HG03025 (cell line): ENCODE results near the gene DGLUCY.
A peak's percentile ranks its signal among the peaks of the same experiment; 100 is the strongest.
"Not testable (repeated sequence)": the region's sequence is repeated elsewhere in the genome, so short reads cannot be mapped to it uniquely, and the experiment has no call there.

Experiments used
- ATAC-seq: cut with Tn5 transposase; IDR thresholded peaks from one replicate; pipeline ENCODE4 v1.9.1; 2021; ENCODE audit warnings: mild to moderate bottlenecking, moderate library complexity; ENCODE audit not compliant: unreplicated experiment, low FRiP score

DGLUCY gene

GRCh38 chr14:91135039-91135438, 21.2 kb downstream of the DGLUCY start:
- no peak for ATAC-seq

GRCh38 chr14:91138511-91139359, 24.9 kb downstream of the DGLUCY start:
- ATAC-seq, result no peak

GRCh38 chr14:91139776-91140175, 25.9 kb downstream of the DGLUCY start:
- ATAC-seq, result no peak

- ATAC-seq, result no peak
Measured at GRCh38 chr14:91140672-91141071, 26.8 kb downstream of the DGLUCY start.

- peak; percentile 76 for ATAC-seq
Measured at GRCh38 chr14:91142214-91142668, 28.4 kb downstream of the DGLUCY start.

GRCh38 chr14:91143862-91144261, 30.0 kb downstream of the DGLUCY start:
- ATAC-seq, result no peak

GRCh38 chr14:91144425-91145145, 30.7 kb downstream of the DGLUCY start:
- ATAC-seq, result no peak

- ATAC-seq, result no peak
Measured at GRCh38 chr14:91145391-91146160, 31.7 kb downstream of the DGLUCY start.

GRCh38 chr14:91146661-91147060, 32.8 kb downstream of the DGLUCY start:
- no peak for ATAC-seq

- no peak for ATAC-seq
Measured at GRCh38 chr14:91149462-91149861, 35.6 kb downstream of the DGLUCY start.

- no peak for ATAC-seq
Measured at GRCh38 chr14:91152499-91152898, 38.6 kb downstream of the DGLUCY start.

GRCh38 chr14:91153360-91153759, 39.5 kb downstream of the DGLUCY start:
- no peak for ATAC-seq

- no peak for ATAC-seq
Measured at GRCh38 chr14:91154851-91155625, 41.2 kb downstream of the DGLUCY start.

GRCh38 chr14:91155626-91156089, 41.8 kb downstream of the DGLUCY start:
- ATAC-seq, result no peak

GRCh38 chr14:91156142-91156666, 42.3 kb downstream of the DGLUCY start:
- ATAC-seq, result not testable (repeated sequence)

- ATAC-seq, result not testable (repeated sequence)
Measured at GRCh38 chr14:91156877-91157276, 43.0 kb downstream of the DGLUCY start.

- ATAC-seq, result no peak
Measured at GRCh38 chr14:91158091-91158790, 44.4 kb downstream of the DGLUCY start.

GRCh38 chr14:91159182-91159581, 45.3 kb downstream of the DGLUCY start:
- no peak for ATAC-seq

GRCh38 chr14:91159906-91160305, 46.0 kb downstream of the DGLUCY start:
- no peak for ATAC-seq
